HG03460 (cell line): ENCODE results near the gene CNTNAP5.

ENCODE experiments used
- ATAC-seq: cut with Tn5 transposase; IDR thresholded peaks from one replicate; pipeline ENCODE4 v1.9.1; 2021; ENCODE audit not compliant: unreplicated experiment

CNTNAP5 gene

DNA sequence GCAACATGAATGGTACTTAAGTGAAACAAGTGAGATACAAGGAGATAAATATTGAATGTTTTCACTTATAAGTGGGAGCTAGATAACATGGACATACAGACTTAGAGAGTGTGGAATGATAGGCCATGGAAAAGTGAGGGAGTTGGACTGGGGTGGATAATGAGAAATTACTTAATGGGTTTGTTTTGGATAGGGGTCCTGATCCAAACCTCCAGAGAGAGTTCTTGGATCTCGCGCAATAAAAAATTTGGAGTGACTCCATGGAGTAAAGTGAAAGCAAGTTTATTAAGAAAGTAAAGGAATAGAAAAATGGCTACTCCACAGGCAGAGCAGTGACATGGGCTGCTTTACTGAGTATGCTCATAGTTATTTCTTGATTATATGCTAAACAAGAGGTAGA lies 508.9 kb downstream of the CNTNAP5 start:
- ATAC-seq = no peak

GRCh38 chr2:124535816-124536215 lies 510.7 kb downstream of the CNTNAP5 start:
- no peak for ATAC-seq

DNA sequence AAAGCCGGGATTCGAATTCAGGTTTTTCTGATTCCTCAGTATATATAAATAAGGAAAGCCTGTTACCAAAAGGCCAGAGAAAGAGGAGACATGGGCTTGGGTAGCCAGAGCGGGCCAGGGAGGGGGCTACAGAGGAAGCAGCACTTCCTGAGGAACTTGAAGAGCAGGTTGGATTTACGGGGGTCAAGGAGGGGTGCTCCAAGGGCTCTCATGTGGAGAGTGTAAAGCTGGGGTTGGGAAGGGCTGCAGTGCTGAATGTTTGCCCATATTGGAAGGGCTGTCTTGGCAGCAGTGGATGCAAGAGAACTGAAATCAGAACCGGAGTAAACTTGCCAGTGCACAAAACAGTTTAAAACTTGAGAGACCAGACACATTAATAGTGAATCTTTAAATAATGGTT lies 511.5 kb downstream of the CNTNAP5 start:
- no peak for ATAC-seq

DNA sequence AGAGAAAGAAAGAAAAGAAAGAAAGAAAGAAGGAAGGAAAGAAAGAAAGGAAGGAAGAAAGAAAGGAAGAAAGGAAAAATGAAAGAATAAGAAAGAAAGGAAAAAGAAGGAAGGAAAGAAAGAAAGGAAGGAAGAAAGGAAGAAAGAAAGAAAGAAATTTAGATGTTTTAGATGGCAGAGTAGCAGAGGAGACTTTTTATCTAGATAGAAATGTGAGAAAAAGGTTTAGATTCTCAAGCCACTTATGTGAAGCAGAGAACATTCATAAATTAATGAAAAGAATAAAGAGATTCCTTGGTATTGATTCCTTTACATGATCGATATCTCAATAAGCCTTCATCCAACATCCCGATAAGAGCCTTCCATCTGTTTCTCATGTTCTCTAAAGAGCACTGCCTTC lies 513.5 kb downstream of the CNTNAP5 start:
- no peak for ATAC-seq

GRCh38 chr2:124540805-124541204 lies 515.7 kb downstream of the CNTNAP5 start:
- ATAC-seq = no peak

DNA sequence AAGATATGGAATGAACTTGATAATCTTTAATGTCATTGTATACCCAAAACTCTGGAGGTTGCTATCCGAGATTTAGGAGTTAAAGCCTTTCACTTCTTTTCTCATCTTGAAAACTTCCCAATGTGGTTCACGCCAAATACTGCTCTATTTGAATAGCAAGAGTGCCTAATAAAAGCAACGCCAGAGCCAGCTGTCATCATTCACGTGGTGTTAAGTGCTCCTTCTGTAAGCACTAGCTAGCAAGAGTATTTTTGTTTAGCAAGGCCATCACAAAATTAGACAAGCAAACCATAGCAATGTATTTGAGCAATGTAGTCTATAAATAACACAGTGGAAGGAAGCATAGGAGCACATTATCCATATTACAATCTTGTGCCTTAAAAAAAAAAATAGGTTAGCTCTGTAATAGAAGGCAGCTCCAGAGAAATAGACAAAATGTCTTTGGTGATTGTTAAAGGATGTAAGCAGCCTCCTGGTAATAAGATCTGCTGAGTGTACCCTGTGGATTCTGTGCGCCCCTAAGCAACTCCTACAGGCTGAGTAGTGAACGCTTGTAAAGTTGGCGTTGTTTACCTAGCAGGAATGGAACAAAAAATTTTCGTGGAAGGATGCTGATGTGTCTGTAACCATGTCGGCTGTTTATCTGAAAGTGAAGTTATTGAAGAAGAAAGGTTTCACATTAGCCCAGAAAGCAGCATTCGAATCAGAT lies 518.0 kb downstream of the CNTNAP5 start:
- ATAC-seq = no peak

- ATAC-seq = no peak
Observed at GRCh38 chr2:124547700-124548099, 522.6 kb downstream of the CNTNAP5 start.

DNA sequence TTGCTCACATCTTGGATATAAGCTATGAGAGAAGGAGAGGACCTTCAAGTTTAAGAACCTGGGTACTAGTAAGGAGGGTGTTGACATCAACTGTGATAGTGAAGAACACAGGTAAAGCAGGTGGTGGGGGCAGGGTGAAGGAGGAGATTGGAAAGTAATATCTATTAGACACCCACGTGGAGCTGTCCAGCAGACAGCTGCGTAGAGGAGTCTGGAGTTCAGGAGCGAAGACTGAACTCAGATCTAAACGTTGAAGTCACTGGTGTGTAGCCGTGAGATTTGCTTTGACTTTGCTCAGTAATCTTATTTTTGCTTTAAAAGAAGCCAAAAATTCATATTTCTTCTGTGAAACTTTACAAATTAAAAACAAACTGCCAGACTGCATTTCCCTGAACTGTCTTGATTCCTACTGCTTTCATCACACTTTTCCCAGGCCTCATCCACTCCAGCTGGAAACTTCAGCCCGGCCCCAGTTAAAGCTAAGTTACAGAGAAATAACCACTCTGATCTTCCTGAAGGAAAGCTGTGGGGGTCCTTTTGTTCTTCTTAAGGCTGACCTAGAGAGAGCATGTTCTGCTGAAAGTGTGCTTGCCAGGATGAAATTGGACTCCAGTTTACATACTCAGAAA lies 533.3 kb downstream of the CNTNAP5 start:
- ATAC-seq = no peak

DNA sequence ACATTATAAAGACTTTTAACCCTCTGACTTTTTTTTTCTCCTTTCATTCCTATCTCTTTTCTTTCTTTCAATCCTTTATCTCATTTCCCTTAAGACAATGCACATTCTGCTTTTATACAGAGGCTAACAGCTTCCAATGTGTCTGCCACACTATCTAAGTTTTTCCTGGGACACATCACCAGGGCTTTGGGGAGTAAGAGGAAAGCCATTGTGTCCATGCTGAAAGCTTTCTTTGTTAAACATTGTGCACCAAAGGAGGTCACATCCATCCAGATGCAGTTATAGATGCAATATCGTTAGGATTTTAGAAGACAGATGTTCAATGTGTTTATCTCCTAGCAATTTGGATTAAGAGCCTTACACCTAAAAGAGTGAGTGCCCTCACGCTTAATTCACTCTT lies 534.1 kb downstream of the CNTNAP5 start:
- ATAC-seq = no peak

GRCh38 chr2:124560592-124561112 lies 535.6 kb downstream of the CNTNAP5 start:
- no peak for ATAC-seq

DNA sequence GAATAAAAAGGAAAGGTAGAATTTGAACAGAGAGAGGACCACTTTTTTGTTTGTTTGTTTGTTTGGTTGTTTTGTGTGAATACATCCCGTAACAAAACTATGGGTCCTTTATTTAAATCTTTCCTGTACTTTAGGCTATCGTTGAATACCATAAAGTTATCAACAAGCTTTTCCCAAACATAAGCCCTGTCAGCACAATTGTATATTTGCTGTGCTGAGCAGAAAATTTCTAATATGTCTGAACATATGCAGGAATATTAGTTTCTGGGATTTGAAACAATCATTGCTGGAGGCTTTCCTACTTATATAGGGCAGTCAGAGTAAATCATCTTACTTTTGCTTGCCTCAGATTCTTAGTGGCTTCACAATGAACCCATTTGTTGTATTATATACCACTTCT lies 536.4 kb downstream of the CNTNAP5 start:
- ATAC-seq = no peak

DNA sequence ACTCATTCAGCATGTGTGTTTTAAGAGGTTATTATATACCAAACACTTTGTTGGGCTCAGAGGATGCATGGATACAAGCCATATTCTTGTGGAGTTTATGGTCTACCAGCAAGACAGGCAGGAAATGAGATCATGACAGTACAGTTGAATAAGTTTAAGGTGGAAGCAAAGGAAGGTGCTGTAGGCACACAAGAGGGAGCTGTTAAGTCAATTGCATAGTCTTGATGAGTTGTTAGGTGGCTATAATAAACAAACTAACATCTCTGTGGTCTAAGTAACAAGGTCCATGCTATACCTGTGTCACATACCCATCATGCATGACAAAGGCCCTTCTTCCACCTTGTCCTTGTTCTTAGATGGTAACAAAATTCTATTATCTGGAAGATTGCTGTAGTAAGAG lies 538.3 kb downstream of the CNTNAP5 start:
- no peak for ATAC-seq

GRCh38 chr2:124566518-124566970 lies 541.5 kb downstream of the CNTNAP5 start:
- ATAC-seq = no peak

DNA sequence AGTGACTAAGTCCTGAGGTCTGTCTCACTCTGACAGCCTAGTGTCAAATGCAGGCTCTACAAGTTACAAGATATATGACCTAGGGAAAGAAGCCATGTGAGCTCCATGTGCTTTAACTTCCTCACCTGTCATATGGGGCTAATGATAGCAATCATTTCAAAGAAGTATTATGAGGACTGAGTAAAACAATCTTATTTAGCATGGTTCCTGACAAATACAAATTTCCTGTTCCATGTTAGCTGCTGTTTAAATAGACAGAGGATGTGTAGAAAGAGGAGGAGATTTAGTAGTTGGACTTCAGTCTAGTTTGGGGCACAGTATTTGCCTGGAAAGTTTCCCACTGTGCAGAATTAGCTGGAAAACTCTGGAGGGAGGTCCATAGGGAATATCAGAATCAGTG lies 545.8 kb downstream of the CNTNAP5 start:
- ATAC-seq = no peak

GRCh38 chr2:124571836-124572235 lies 546.7 kb downstream of the CNTNAP5 start:
- no peak for ATAC-seq

DNA sequence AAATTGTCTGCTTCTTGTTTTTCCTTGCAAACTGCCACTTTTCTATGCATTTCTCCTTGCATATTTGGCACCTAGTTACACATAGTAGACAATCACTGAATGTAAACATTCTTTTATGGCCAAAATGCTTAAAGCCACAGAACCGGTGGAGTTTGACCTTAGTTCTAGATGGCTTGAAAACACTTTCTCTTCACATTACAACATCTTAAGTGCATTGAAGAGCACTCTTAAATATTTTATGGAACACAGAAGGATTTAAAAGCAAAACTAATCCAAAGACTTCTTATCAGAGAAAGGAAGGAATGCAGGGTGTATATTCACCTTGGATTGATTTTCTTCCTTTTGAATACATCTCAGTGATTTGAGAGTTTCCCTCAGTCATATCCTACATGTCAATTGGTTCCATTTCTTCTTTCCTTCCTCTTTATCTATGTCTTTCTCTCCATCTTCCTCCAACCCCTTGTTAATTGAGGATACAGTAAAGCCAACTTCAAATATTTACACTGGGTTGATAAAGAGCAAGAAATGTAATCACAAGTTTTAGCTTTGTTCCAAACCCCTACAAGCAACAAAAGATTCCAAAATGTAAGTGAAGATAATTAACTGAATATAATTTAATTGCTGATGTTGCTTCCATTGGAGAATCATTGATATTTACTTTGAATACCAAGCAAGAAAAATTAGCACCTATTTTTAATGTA lies 548.0 kb downstream of the CNTNAP5 start:
- ATAC-seq = no peak

- ATAC-seq = no peak
Observed at GRCh38 chr2:124575497-124575896, 550.4 kb downstream of the CNTNAP5 start.

DNA sequence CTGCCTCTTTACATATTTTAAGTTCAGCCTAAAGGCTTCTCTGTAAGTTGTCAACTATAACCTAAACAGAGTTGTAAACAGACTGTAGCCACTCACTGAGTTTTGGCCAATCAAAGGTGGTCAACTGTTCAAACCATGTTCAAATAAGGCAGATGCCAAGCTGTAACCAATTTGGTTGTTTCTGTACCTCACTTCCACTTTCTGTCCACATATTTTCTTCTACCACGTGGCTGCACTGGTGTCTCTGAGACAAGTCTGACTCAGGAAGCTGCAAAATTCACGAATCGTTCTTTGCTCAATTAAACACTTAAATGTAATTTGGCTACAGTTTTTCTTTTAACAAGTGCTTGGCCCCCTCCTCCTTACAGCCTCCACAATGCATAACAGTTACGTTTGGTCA lies 555.2 kb downstream of the CNTNAP5 start:
- ATAC-seq = no peak

GRCh38 chr2:124582387-124582786 lies 557.3 kb downstream of the CNTNAP5 start:
- ATAC-seq = no peak

- ATAC-seq = no peak
Observed at GRCh38 chr2:124584615-124585014, 559.5 kb downstream of the CNTNAP5 start.

DNA sequence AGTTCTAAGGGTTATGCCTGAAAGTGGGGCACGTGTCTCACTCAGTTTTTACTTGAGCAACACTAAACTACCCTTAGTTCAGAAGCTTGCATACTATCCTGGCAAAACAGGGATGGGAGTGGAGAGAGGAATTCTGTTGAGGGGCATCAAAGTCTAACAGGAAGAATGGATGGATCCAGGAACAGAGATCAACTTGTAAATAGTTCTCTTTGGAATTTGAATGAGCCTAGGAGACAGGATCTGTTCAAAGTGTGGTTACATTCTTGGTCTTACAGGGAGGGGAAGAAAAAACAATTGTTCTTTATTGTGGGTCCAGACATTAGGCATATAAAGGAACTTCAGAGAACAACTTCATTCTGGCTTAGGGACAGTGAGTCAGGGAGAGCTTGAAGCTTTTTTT lies 560.2 kb downstream of the CNTNAP5 start:
- ATAC-seq = no peak

GRCh38 chr2:124586210-124586609 lies 561.1 kb downstream of the CNTNAP5 start:
- ATAC-seq = no peak
